Ovary (tissue), 9 donors: ENCODE measurements around the gene SOCS1. TPM values are rescaled to one million over a fixed set of nuclear protein-coding genes. Genes with fewer than 3 reads are reported as not detected.

ENCODE experiments used
- DNase-seq, 5 donors: peaks; one replicate each; pipeline ENCODE4 v3.0.0-alpha.2; 2019 to 2020
- H3K27ac ChIP-seq, 2 donors: fragments of 200-600 bp; one replicate each; pipeline versions ENCODE4 v1.5.1 to v1.8.0; 2019 to 2022
- H3K27me3 ChIP-seq: fragments of 200-600 bp; one replicate; pipeline ENCODE4 v1.8.0; 2022
- H3K36me3 ChIP-seq: fragments of 200-600 bp; sonication (generic); one replicate; pipeline ENCODE4 v1.5.1; 2019
- H3K4me1 ChIP-seq: one replicate; pipeline ENCODE4 v1.8.1; 2013; ENCODE audit warnings: mild to moderate bottlenecking, moderate library complexity; ENCODE audit not compliant: insufficient read depth
- H3K4me3 ChIP-seq: fragments of 200-600 bp; sonication (generic); one replicate; pipeline ENCODE4 v1.5.1; 2017
- H3K9me3 ChIP-seq, 2 donors: fragments of 200-600 bp in 1 of 2; sonication (generic) in 1 of 2; one replicate each; pipeline versions ENCODE4 v1.5.1 to v1.8.1; 2013 to 2019; ENCODE audit warnings: mild to moderate bottlenecking in 1 of 2, moderate library complexity in 1 of 2
- EP300 ChIP-seq: sonication (generic); formaldehyde crosslinking; IDR thresholded peaks from one replicate; pipeline ENCODE4 v1.6.1; 2017; ENCODE audit warnings: antibody characterized with exemption
- POLR2A ChIP-seq: fragments of 450-650 bp; IDR thresholded peaks from one replicate; pipeline ENCODE4 v1.6.1; 2017; ENCODE audit warnings: antibody characterized with exemption, mild to moderate bottlenecking, moderate library complexity
- WGBS, 3 donors: extraction: QIAGEN DNeasy Blood & Tissue Kit in 1 of 3; methylation state at CpG; one replicate each; pipeline versions ENCODE4 v1.1.5 to v1.1.7; 2013 to 2017; 5-methylcytosine and 5-hydroxymethylcytosine counted together
- intact Hi-C, 4 donors: fragments of 100-400 bp; cut with DNase I; formaldehyde crosslinking; loops; one replicate each; pipeline versions ENCODE4 v1.11.0 to v1.15.1; 2022 to 2023
- polyA plus RNA-seq, 2 donors: library from polyadenylated mRNA; stranded (reverse); fragments of 200-250 nt in 1 of 2; fragments of 350-450 nt in 1 of 2; fragmentation: Illumina TruSeq in 1 of 2; extraction: RNeasy Lipid Tissue Mini Kit (QIAGEN cat#74804) in 1 of 2; gene quantifications; one replicate each; pipeline ENCODE4 v1.2.3, GENCODE V29; 2013 to 2014
- total RNA-seq, 7 donors: library from RNA; depleted of rRNA in 2 of 7; stranded (reverse); fragments of >200 nt in 2 of 7; fragmentation: NEBNext Ultra II Directional in 3 of 7; extraction: Animal tissue kit (Norgen Biotek cat#: 25700) in 3 of 7; gene quantifications; one replicate each; pipeline versions ENCODE4 v1.1.0 to v1.2.4, GENCODE V29; 2016 to 2023
- TF ChIP-seq, protein P1 (sequence below), 3 donors: fragments of 450-650 bp in 2 of 3; fragments of 200-600 bp in 1 of 3; IDR thresholded peaks; one replicate each; pipeline versions ENCODE4 v1.5.1 to v1.8.0; 2016 to 2022; ENCODE audit warnings: antibody characterized with exemption in 3 of 3, mild to moderate bottlenecking in 1 of 3
- donor health status: DM: no; HTN: no; CAD: no; lungs with moderate emphysema.
- donor health status: DM: no; HTN: no; CAD: no.
- donor health status: Bipolar disorder and iron deficiency.
- donor health status: DM: yes; HTN: yes; CAD: no.
- donor health status: DM: no; HTN: no; CAD: no.
- donor health status: DM: yes; HTN: yes; CAD: no.

SOCS1 gene
- total and polyA plus RNA-seq, 9 donors, result 1.1 to 42.7 (median 8.3) TPM

DNA sequence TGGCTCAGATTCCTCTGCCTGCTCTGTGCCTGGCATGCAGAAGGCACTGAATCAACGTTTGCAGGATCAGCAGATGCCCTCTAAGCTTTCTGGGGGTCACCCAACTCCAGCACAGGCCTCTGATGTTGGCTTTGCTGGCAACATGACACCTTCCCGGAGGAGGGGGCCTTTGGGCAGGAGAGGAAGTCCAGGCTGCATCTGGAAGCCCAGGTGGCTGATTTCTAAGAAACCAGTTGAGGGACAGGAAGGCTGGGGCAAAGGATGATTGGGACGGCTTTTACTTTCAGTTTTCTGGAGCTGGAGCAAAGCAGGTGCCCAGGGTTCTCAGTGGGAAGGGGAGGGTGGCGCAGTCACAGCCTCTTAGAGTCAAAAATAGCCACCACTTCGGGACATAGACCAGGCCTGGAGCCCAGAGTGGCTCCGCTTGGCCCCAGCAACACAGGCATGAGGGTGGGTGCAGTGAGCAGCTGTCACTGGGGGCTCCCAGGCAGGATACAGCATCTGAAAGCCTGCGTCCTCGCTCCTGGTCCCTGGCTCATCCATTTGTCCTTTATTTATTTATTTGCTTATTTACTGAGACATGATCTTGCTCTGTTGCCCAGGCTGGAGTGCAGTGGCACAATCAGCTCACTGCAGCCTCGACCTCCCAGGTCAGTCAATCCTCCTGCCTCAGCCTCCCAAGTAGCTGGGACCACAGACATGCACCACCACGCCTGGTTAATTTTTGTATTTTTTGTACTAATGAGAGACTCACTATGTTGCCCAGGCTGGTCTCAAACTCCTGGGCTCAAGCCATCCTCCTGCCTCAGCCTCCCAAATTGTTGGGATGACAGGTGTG is 15.1 kb downstream of the SOCS1 start:
- no peak overlapping the region for H3K27ac ChIP-seq
- TF ChIP-seq, protein P1, sequence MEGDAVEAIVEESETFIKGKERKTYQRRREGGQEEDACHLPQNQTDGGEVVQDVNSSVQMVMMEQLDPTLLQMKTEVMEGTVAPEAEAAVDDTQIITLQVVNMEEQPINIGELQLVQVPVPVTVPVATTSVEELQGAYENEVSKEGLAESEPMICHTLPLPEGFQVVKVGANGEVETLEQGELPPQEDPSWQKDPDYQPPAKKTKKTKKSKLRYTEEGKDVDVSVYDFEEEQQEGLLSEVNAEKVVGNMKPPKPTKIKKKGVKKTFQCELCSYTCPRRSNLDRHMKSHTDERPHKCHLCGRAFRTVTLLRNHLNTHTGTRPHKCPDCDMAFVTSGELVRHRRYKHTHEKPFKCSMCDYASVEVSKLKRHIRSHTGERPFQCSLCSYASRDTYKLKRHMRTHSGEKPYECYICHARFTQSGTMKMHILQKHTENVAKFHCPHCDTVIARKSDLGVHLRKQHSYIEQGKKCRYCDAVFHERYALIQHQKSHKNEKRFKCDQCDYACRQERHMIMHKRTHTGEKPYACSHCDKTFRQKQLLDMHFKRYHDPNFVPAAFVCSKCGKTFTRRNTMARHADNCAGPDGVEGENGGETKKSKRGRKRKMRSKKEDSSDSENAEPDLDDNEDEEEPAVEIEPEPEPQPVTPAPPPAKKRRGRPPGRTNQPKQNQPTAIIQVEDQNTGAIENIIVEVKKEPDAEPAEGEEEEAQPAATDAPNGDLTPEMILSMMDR (IDR thresholded peaks at IDR 0.05), result no peak
- TF ChIP-seq EP300 (no peak), POLR2A (no peak)
- 79 to 84% (median 82%) methylated on average over 10 of the region's 10 CpGs for WGBS, 3 donors
- no peaks in the 10 kb centered on the region for H3K9me3 ChIP-seq
- H3K4me1 ChIP-seq, result no peaks in the 10 kb centered on the region
- H3K4me3 ChIP-seq, result no peak overlapping the region
- no peaks in the 10 kb centered on the region for H3K36me3 ChIP-seq
- no peak for DNase-seq
- intact Hi-C loops, result no loop called here
- H3K27me3 ChIP-seq, result no peaks in the 10 kb centered on the region

DNA sequence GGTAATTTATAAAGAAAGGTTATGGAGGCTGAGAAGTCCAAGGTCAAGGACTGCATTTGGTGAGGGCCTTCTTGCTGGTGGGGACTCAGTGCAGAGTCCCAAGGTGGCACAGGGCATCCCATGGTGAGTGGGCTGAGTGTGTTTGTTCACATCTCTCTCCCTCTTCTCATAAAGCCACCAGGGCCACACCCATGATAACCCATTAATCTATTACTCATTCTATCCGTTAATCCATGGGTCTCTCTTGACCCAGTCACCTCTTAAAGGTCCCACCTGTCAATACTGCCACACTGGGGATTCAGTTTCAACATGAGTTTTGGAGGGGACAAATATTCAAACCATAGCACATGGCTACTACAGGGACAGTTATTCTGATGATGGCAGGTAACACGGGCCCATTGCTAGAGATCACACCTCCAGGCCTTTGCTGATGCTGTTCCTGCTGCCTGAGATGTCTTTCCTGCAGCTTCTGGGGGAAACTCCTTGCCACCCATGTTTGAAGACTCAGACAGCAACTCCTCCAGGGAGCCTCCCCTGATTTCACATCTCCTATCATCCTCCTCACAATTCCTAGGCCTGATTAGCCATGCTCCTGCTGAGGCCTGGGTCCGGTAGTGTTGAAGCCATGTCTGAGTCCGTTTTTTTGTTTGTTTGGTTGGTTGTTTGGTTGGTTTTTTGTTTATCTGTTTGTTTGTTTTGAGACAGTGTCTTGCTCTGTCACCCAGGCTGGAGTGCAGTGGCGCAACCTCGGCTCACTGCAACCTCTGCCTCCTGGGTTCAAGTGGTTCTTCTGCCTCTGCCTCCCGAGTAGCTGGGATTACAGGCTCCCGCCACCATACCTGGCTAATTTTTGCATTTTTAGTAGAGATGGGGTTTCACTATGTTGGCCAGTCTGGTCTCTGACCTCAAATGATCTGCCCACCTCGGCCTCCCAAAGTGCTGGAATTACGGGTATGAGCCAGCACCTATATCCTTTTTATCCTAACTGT is 16.1 kb downstream of the SOCS1 start:
- Histone ChIP-seq H3K27me3 (no peaks in the 10 kb centered on the region), H3K36me3 (no peaks in the 10 kb centered on the region), H3K27ac (no peak overlapping the region), H3K9me3 (no peaks in the 10 kb centered on the region), H3K4me1 (no peaks in the 10 kb centered on the region), H3K4me3 (no peak overlapping the region)
- no peak for DNase-seq
- intact Hi-C loops, result no loop called here
- WGBS, 3 donors, result 81 to 87% (median 86%) methylated on average over 10 of the region's 10 CpGs
- TF ChIP-seq POLR2A, result no peak
- TF ChIP-seq, protein P1 (IDR thresholded peaks at IDR 0.05), result no peak
- no peak for TF ChIP-seq EP300

DNA sequence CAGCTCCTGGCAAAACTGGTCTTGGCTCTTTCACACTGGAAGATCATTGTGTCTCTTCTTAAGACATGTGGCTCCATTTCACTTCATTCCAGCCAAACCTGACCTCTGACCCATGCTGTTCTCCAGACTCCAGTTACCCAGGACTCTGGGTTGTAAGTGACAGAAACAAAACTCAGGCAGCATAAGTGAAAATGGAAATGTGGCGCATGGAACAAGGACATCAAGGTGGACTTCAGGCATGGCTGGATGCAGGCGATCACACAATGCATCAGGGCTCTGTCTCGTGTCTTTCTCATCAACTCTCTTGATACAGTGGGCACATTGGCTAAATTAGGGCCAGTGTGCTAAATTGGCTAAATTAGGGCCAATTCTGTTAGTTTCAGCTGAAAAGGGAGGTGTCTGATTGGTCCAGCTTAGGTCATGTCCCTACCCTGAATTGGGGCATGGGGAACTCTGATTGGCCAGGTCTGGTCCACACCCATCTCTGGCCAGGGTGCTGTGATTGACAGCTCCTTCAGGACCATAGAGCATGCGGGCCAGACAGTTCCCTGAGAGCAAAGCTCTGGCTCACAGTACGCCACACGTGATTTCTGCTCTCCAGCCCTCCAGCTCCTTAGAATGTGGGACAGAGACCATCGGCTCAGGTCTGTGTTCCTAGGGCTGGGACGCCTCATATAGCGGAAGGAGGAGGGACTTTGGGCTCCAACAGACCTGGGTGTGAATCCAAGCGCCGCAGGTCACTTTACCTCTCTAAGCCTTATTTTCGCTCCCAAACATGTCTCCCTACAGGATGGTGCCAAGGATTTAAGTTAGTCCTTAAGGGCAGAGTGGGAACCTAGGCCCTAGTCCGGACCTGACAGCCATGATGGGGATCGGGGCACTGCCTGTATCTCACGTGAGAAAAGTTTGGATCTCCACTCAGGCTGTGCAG is 17.5 kb downstream of the SOCS1 start:
- intact Hi-C loops, result no loop called here
- no peaks in the 10 kb centered on the region for H3K4me1 ChIP-seq
- H3K4me3 ChIP-seq, result no peak overlapping the region
- TF ChIP-seq, protein P1 (IDR thresholded peaks at IDR 0.05), result no peak
- TF ChIP-seq POLR2A (no peak), EP300 (no peak)
- H3K36me3 ChIP-seq, result no peaks in the 10 kb centered on the region
- H3K27ac ChIP-seq, result no peak overlapping the region
- no peaks in the 10 kb centered on the region for H3K9me3 ChIP-seq
- H3K27me3 ChIP-seq, result no peaks in the 10 kb centered on the region
- WGBS, 3 donors, result 96 to 97% (median 96%) methylated on average over 15 of the region's 15 CpGs
- DNase-seq, result no peak
